Neural progenitor cell (in vitro differentiated cells): ENCODE data around the gene CDH10.

Experiments used
- CTCF ChIP-seq: fragments of 200-600 bp; sonication (generic); IDR thresholded peaks from 2 replicates; pipeline ENCODE4 v1.5.1; 2017; ENCODE audit warnings: antibody characterized with exemption, mild to moderate bottlenecking
- EZH2 ChIP-seq: fragments of 200-600 bp; sonication (generic); IDR thresholded peaks from 2 replicates; pipeline ENCODE4 v1.6.1; 2017; ENCODE audit warnings: antibody characterized with exemption, mild to moderate bottlenecking, moderate library complexity
- EZH2phosphoT487 ChIP-seq: fragments of 200-600 bp; sonication (generic); IDR thresholded peaks from 2 replicates; pipeline ENCODE4 v1.6.1; 2017; ENCODE audit warnings: antibody characterized with exemption

GRCh38 chr5:24595329-24595728 lies 49.4 kb downstream of the CDH10 start:
- TF ChIP-seq CTCF = no peak
- no peak for TF ChIP-seq EZH2
- TF ChIP-seq EZH2phosphoT487 = no peak
